Activated naive CD4-positive, alpha-beta T cell treated with anti-CD3 and anti-CD28 coated beads, Interleukin-2, amount 50 U/mL, for 72 hours (primary cell): ENCODE data around the gene CDHR3. TPM values are rescaled to one million over a fixed set of nuclear protein-coding genes. Genes with fewer than 3 reads are reported as not detected.
"Not testable (repeated sequence)": the region's sequence is repeated elsewhere in the genome, so short reads cannot be mapped to it uniquely, and the experiment has no call there.

Experiments
- ATAC-seq, 2 donors: fragments of 150-1000 bp; cut with Tn5 transposase; 2 replicates each; pipeline ENCODE4 v1.10.0; 2021; ENCODE audit warnings: mild to moderate bottlenecking in 2 of 2, moderate library complexity in 2 of 2
- DNase-seq, 2 donors: peaks; one replicate each; pipeline ENCODE4 v3.0.0; 2021 to 2022; ENCODE audit warnings: low spot score in 2 of 2
- H3K27ac Mint-ChIP-seq, 2 donors: one replicate each; pipeline ENCODE4 v1.8.0; 2022; ENCODE audit warnings: mild to moderate bottlenecking in 2 of 2, mixed read lengths in 2 of 2
- H3K36me3 Mint-ChIP-seq, 2 donors: one replicate each; pipeline ENCODE4 v1.8.0; 2022; ENCODE audit warnings: mixed read lengths in 2 of 2
- H3K9me3 Mint-ChIP-seq, 2 donors: one replicate each; pipeline ENCODE4 v1.8.0; 2022; ENCODE audit warnings: mixed read lengths in 2 of 2
- total RNA-seq, 2 donors: library from RNA; stranded (reverse); gene quantifications; one replicate each; pipeline ENCODE4 v1.2.3, GENCODE V29; 2022

The CDHR3 gene
- total RNA-seq, 2 donors from 2014 or later = 0.45 to 0.71 TPM

DNA sequence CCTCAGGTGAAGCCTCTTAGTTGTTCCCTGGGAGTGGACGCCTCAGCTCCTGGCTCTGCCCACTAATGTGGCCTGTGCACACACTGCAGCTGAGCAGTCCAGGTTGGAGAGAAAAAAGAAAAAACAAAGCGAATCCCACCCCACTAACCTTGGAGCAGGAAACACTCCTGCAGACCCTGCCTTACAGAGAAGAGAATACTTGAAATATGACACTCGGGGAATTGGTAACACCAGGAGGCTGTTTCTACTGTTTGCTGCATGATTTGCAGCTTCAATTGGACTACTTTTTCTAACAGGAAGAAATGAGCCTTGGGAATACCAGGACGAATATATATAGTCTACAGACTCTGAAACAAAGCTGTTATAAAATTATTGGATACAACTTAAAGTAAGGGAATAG, 22.2 kb downstream of the CDHR3 start:
- ATAC-seq (no peak), DNase-seq (no peak)
- H3K27ac Mint-ChIP-seq = no peak overlapping the region
- no peaks in the 10 kb centered on the region for H3K36me3 Mint-ChIP-seq
- H3K9me3 Mint-ChIP-seq = no peaks in the 10 kb centered on the region

DNA sequence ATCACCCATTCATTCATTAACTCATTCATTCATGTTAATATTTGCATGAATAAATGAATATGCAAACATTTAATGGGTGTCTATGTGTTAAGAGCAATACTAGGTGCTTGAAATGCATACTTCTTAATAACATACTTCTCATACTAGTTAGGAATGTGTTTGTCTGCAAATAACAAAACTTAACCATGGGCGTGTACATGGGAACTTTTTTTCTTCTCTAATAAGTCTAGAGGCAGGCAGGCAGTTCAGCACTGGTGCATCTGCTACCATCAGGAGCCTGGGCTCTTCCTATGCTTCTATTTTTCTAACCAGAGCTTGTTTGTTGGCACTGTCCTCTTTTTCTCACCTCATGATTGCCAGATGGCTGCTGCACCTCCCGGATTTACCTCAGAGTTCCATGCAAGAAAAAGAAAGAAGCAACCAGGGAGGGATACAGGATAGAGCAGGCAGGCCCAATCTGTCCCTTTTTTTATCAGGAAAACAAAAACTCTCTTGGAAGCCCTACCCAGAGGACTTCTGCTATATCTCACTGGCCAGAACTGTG, 22.7 kb downstream of the CDHR3 start:
- no peak for DNase-seq
- no peak for ATAC-seq
- Mint-ChIP-seq H3K36me3 (no peaks in the 10 kb centered on the region), H3K9me3 (no peaks in the 10 kb centered on the region), H3K27ac (no peak overlapping the region)

DNA sequence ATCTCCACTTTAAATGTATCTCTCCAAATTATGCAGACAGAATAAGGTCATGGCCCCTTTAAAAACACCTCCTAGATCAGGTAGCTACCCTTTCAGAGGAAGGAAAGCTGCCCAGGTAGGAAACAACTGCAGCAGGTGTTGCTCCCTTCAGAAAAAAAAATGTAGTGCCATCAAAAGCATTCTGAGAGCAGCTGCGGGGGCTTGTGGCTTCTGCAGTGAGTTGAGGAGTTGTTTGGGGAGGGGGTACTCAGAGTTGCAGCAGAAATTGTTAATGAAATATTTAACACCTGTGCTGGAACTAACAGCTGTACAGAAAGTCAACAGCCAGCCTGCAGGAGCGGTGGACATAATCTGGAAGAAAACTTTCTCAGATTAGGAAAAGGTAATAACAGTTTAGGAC, 24.0 kb downstream of the CDHR3 start:
- Mint-ChIP-seq H3K9me3 (no peaks in the 10 kb centered on the region), H3K27ac (no peak overlapping the region), H3K36me3 (no peaks in the 10 kb centered on the region)
- DNase-seq = no peak
- no peak for ATAC-seq

DNA sequence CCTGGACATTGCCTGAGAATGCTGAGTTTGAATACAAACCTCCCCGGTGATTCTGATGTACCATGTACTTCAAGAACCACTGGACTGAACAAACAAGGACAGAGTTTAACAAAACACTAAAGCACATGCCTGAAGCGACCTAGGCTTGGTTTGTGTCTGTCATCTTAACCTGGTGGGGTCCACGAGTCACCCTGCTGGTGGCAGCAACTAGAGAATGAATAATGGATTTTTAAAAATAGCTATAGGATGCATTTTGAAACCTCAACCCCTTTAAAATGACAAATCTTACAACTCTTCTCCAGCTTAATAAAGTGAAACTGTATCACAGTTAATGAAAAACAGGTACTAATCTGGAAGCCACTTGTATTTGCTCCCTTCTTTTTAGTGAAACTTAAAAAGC, 25.2 kb downstream of the CDHR3 start:
- no peaks in the 10 kb centered on the region for H3K36me3 Mint-ChIP-seq

GRCh38 chr7:105989191-105989590, 26.1 kb downstream of the CDHR3 start:
- DNase-seq = no peak
- H3K9me3 Mint-ChIP-seq = no peaks in the 10 kb centered on the region
- H3K36me3 Mint-ChIP-seq = no peaks in the 10 kb centered on the region
- H3K27ac Mint-ChIP-seq = no peak overlapping the region
- no peak for ATAC-seq

More for the DNA sequence above, 25.2 kb downstream of the CDHR3 start:
- ATAC-seq (no peak), DNase-seq (no peak)
- H3K9me3 Mint-ChIP-seq = no peaks in the 10 kb centered on the region
- no peak overlapping the region for H3K27ac Mint-ChIP-seq

GRCh38 chr7:105989686-105990085, 26.6 kb downstream of the CDHR3 start:
- Mint-ChIP-seq H3K9me3 (no peaks in the 10 kb centered on the region), H3K27ac (no peak overlapping the region), H3K36me3 (no peaks in the 10 kb centered on the region)
- no peak for DNase-seq
- no peak for ATAC-seq

- no peaks in the 10 kb centered on the region for H3K36me3 Mint-ChIP-seq
- DNase-seq = no peak
- H3K27ac Mint-ChIP-seq = no peak overlapping the region
- ATAC-seq = no peak
- H3K9me3 Mint-ChIP-seq = no peaks in the 10 kb centered on the region
These were observed 27.1 kb downstream of the CDHR3 start for GRCh38 chr7:105990141-105990540.

DNA sequence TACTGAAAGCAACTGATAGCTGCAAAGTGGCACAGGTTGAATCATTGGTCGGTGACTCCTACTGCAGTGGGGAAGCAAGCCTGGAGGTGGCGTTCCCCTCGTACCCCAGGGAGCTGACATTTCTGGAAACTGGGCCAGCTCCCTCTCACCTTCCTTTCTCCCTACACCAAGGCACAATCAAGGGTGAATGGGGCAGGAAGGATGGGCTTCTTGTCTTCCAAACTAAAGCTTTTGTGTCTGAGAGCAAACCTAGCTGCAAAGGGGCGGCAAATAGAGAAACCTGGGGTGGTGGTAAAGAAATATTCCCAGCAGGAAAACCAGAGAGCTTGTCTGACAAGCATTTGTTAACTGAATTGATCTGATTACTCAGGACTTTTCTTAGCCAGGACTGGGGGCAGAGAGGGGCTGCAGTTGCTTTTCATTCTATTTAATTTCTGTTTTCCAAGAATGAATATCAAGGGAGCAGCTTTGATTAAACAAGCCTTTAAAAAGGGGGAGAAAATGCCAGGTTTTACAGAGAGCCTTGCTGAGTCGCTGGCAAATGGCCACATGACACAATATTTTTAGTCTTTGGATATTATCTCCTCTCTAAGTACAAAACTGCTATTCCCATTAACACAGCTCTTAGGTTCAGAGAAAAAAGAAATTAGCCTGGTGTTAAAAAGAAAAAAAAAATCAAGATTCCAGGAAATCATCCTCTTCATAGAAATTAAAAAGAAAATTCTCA, 27.8 kb downstream of the CDHR3 start:
- DNase-seq (no peak), ATAC-seq (no peak)
- Mint-ChIP-seq H3K9me3 (no peaks in the 10 kb centered on the region), H3K36me3 (no peaks in the 10 kb centered on the region), H3K27ac (no peak overlapping the region)

GRCh38 chr7:105992905-105993304, 29.8 kb downstream of the CDHR3 start:
- H3K36me3 Mint-ChIP-seq = no peaks in the 10 kb centered on the region
- no peak for DNase-seq
- no peaks in the 10 kb centered on the region for H3K9me3 Mint-ChIP-seq
- no peak overlapping the region for H3K27ac Mint-ChIP-seq
- peak in 1 of 2 donors; percentile 20 for ATAC-seq

DNA sequence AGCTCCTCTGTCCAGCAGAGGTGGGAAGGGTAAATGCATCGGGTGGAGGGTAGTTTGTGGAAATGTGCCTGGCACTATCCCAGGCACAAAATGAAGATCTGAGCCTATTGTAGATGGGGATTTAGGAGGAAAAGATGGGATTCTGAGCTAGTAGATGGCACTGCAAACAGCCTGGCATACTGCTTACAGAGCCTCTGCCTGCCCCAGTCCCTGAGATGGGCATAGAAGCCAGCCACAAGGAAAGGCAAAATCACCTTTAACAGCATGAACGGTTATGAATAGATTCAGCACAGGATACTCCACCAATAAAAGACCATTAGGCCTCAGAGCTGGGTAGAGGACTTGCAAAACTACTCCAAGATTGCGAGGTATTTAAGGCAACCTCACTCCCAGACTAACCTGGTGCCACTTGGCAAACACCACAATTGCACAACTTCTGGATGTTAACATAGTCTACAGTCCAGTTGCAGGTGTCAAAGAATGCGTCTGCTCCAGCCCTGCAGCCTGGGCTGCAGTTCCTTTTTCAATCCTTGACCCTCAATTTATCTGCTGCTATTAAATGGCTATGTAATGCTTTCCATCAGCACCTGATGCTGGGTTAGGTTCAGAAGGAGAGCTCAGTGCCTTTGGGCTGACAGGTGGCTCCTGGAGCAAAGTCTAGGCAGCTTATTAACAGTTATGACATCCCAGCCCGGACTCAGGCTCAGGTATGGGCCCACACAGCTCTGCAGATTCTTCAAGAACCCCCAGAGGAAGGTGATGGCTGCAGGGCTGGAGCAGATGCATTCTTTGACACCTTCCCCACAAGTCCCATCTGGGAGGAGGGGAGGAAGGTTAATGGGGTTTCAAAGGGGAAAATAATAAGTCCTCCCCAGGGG, 34.0 kb downstream of the CDHR3 start:
- Mint-ChIP-seq H3K36me3 (no peaks in the 10 kb centered on the region), H3K9me3 (no peaks in the 10 kb centered on the region), H3K27ac (no peak overlapping the region)
- DNase-seq (no peak), ATAC-seq (no peak)

DNA sequence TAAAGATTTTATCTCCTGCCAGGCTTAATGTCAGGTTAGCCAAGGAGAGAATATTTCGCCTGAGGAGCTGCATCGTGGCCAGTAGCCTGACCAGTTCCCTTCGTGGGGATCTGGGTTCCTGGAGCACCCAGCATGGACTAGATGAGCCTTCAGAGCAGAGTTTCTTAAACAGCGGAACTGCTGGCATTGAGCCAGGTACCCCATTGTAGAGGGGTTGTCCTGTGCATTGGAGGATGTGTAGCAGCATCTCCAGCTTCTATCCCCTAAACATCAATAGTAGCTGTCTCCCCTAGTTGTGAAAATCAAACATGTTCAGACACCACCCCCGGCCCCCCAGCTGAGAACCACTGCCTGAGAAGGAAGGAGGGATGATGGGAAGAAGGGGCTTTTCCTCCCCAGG, 36.2 kb downstream of the CDHR3 start:
- DNase-seq (no peak), ATAC-seq (no peak)
- Mint-ChIP-seq H3K27ac (no peak overlapping the region), H3K36me3 (no peaks in the 10 kb centered on the region), H3K9me3 (no peaks in the 10 kb centered on the region)

- H3K27ac Mint-ChIP-seq = no peak overlapping the region
- H3K9me3 Mint-ChIP-seq = peaks cover 6% of the 10 kb centered on the region in 2 donors
- ATAC-seq (no peak), DNase-seq (no peak)
- H3K36me3 Mint-ChIP-seq = peaks cover 0 to 6% of the 10 kb centered on the region in 2 donors
These were observed 38.1 kb downstream of the CDHR3 start for GRCh38 chr7:106001196-106001595.

GRCh38 chr7:106001886-106002285, 38.8 kb downstream of the CDHR3 start:
- ATAC-seq (no peak), DNase-seq (no peak)
- Mint-ChIP-seq H3K9me3 (peaks cover 8% of the 10 kb centered on the region in 2 donors), H3K36me3 (peaks cover 2 to 9% of the 10 kb centered on the region in 2 donors), H3K27ac (no peak overlapping the region)

- H3K9me3 Mint-ChIP-seq = peaks cover 15 to 23% of the 10 kb centered on the region in 2 donors
- no peak overlapping the region for H3K27ac Mint-ChIP-seq
- H3K36me3 Mint-ChIP-seq = peaks cover 13 to 24% of the 10 kb centered on the region in 2 donors
- ATAC-seq (no peak), DNase-seq (no peak)
These were observed 40.5 kb downstream of the CDHR3 start for GRCh38 chr7:106003525-106004064.

- peaks cover 13 to 26% of the 10 kb centered on the region in 2 donors for H3K36me3 Mint-ChIP-seq
- ATAC-seq = no peak
- no peak for DNase-seq
- no peak overlapping the region for H3K27ac Mint-ChIP-seq
- H3K9me3 Mint-ChIP-seq = peaks cover 15 to 25% of the 10 kb centered on the region in 2 donors
These were observed 43.8 kb downstream of the CDHR3 start for GRCh38 chr7:106006906-106007305.

- H3K9me3 Mint-ChIP-seq = peaks cover 15 to 25% of the 10 kb centered on the region in 2 donors
- not testable (repeated sequence) for H3K27ac Mint-ChIP-seq, ATAC-seq, DNase-seq
- H3K36me3 Mint-ChIP-seq = peaks cover 13 to 26% of the 10 kb centered on the region in 2 donors
These were observed 44.7 kb downstream of the CDHR3 start for GRCh38 chr7:106007796-106008195.
